ENCODE measurements around the gene NEAT1.

- TF ChIP-seq POLR2A (IDR thresholded peaks at IDR 0.05) (no peak), CTCF (IDR thresholded peaks at IDR 0.05) (no peak)
Observed at GRCh38 chr11:65489706-65490320, 67.2 kb downstream of the NEAT1 start.
